SK-N-MC (cell line): ENCODE measurements around the gene TCF19.

Source experiments
- EZH2 ChIP-seq: fragments of 200-600 bp; sonication (generic); IDR thresholded peaks from one replicate; pipeline ENCODE4 v1.6.1; 2017; ENCODE audit warnings: antibody characterized with exemption
- FOXP2 ChIP-seq: optimal IDR thresholded peaks from 2 replicates; pipeline ENCODE3; 2011; ENCODE audit warnings: mild to moderate bottlenecking, moderate library complexity; ENCODE audit not compliant: insufficient read depth; ENCODE audit errors: extremely low read length, control extremely low read depth
- POLR2AphosphoS5 ChIP-seq: IDR thresholded peaks from 2 replicates; pipeline ENCODE4 v1.6.1; 2012; ENCODE audit warnings: mild to moderate bottlenecking, low read depth, low read length, borderline replicate concordance

DNA sequence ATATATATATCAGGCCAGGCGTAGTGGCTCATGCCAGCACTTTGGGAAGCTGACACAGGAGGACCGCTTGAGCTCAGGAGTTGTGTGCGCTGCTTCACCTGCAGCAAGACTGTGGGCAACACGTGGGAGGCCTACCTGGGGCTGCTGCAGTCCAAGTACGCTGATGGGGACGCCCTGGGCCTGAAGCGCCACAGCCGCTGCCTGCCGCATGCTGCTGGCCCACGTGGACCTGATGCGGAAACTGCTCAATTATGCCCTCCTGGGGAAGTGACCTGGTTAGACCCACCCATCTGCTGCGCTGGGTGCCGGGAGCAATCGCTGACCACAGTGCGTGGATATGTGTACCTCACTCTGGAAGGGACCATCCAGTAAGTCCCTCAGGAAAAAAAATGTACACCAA lies 17.7 kb upstream of the TCF19 start:
- TF ChIP-seq EZH2 (no peak), POLR2AphosphoS5 (no peak), FOXP2 (no peak)
